Measurements from ENCODE around the gene SNAPC3. TPM values are rescaled to one million over a fixed set of nuclear protein-coding genes. Genes with fewer than 3 reads are reported as not detected.

Gene SNAPC3
- total and polyA plus RNA-seq, 10 donors, result 6.4 to 45.8 (median 31.7) TPM

GRCh38 chr9:15444141-15444540 lies 21.5 kb downstream of the SNAPC3 start:
- DNase-seq, result no peak
- WGBS, 5 donors, result 83 to 96% (median 92%) methylated on average over 3 of the region's 3 CpGs
- Histone ChIP-seq H3K36me3 (peaks cover 2 to 97% (median 66%) of the 10 kb centered on the region in 6 donors), H3K27me3 (replicated peaks in 1 of 7) (no peaks in the 10 kb centered on the region), H3K4me3 (no peak overlapping the region), H3K9me3 (peaks cover 0 to 6% (median 0%) of the 10 kb centered on the region in 8 donors), H3K27ac (no peak overlapping the region), H3K4me1 (no peaks in the 10 kb centered on the region)
- TF ChIP-seq CTCF (IDR thresholded peaks at IDR 0.05 in 8 of 11, conservative IDR thresholded peaks at IDR 0.05 in 3 of 11) (no peak), POLR2A (IDR thresholded peaks at IDR 0.05) (no peak), POLR2AphosphoS5 (IDR thresholded peaks at IDR 0.05) (no peak)
- intact Hi-C loops (cut with DNase I; ENCODE audit: low total_unique reads), result no loop called here

- H3K4me3 ChIP-seq, result no peak overlapping the region
- DNase-seq, result no peak
- 91 to 95% (median 94%) methylated on average over 5 of the region's 5 CpGs for WGBS, 5 donors
- no peaks in the 10 kb centered on the region for H3K9me3 ChIP-seq
- H3K27me3 ChIP-seq (replicated peaks in 1 of 7), result no peaks in the 10 kb centered on the region
- no peak for TF ChIP-seq POLR2AphosphoS5 (IDR thresholded peaks at IDR 0.05)
- no peak for TF ChIP-seq CTCF (IDR thresholded peaks at IDR 0.05 in 8 of 11, conservative IDR thresholded peaks at IDR 0.05 in 3 of 11)
- no peak for TF ChIP-seq POLR2A (IDR thresholded peaks at IDR 0.05)
- H3K4me1 ChIP-seq, result no peaks in the 10 kb centered on the region
- intact Hi-C loops (cut with DNase I; ENCODE audit: low total_unique reads), result no loop called here
- H3K27ac ChIP-seq, result no peak overlapping the region
- H3K36me3 ChIP-seq, result peaks cover 0 to 100% (median 74%) of the 10 kb centered on the region in 6 donors
Measured at GRCh38 chr9:15453956-15454355, 31.3 kb downstream of the SNAPC3 start.

- Histone ChIP-seq H3K4me1 (no peaks in the 10 kb centered on the region), H3K9me3 (no peaks in the 10 kb centered on the region), H3K4me3 (no peak overlapping the region), H3K27me3 (replicated peaks in 1 of 7) (no peaks in the 10 kb centered on the region), H3K27ac (no peak overlapping the region), H3K36me3 (peaks cover 0 to 100% (median 70%) of the 10 kb centered on the region in 6 donors)
- 93 to 98% (median 98%) methylated on average over 8 of the region's 8 CpGs for WGBS, 5 donors
- TF ChIP-seq CTCF (IDR thresholded peaks at IDR 0.05 in 8 of 11, conservative IDR thresholded peaks at IDR 0.05 in 3 of 11) (no peak), POLR2AphosphoS5 (IDR thresholded peaks at IDR 0.05) (no peak), POLR2A (IDR thresholded peaks at IDR 0.05) (no peak)
- intact Hi-C loops (cut with DNase I; ENCODE audit: low total_unique reads), result no loop called here
- no peak for DNase-seq
Measured at GRCh38 chr9:15461056-15461455, 38.4 kb downstream of the SNAPC3 start.

- no peaks in the 10 kb centered on the region for H3K27me3 ChIP-seq (replicated peaks in 1 of 7)
- no peak for TF ChIP-seq POLR2AphosphoS5 (IDR thresholded peaks at IDR 0.05)
- TF ChIP-seq CTCF (IDR thresholded peaks at IDR 0.05 in 8 of 11, conservative IDR thresholded peaks at IDR 0.05 in 3 of 11), result no peak
- no peak for TF ChIP-seq POLR2A (IDR thresholded peaks at IDR 0.05)
- H3K9me3 ChIP-seq, result no peaks in the 10 kb centered on the region
- intact Hi-C loops (cut with DNase I; ENCODE audit: low total_unique reads), result no loop called here
- no peaks in the 10 kb centered on the region for H3K4me1 ChIP-seq
- H3K36me3 ChIP-seq, result peaks cover 0 to 100% (median 70%) of the 10 kb centered on the region in 6 donors
- DNase-seq, result no peak
- H3K4me3 ChIP-seq, result no peak overlapping the region
- 70 to 90% (median 86%) methylated on average over 2 of the region's 2 CpGs for WGBS, 5 donors
- H3K27ac ChIP-seq, result no peak overlapping the region
Measured at GRCh38 chr9:15461601-15462000, 38.9 kb downstream of the SNAPC3 start.
